Spleen (tissue), 11 donors: ENCODE results near the gene ARHGAP10. TPM values are rescaled to one million over a fixed set of nuclear protein-coding genes. Genes with fewer than 3 reads are reported as not detected.

Source experiments
- DNase-seq: peaks from one replicate; pipeline ENCODE4 v3.0.0-alpha.2; 2020
- H3K27ac ChIP-seq, 8 donors: fragments of 200-600 bp; sonication (generic) in 7 of 8; 1 replicate in 4 of 8; 2 replicates in 4 of 8; pipeline versions ENCODE4 v1.5.0 to v1.8.0; 2016 to 2021; ENCODE audit warnings: inconsistent platforms in 4 of 8, mild to moderate bottlenecking in 4 of 8, moderate library complexity in 1 of 8
- H3K27me3 ChIP-seq, 7 donors: fragments of 200-600 bp; sonication (generic) in 6 of 7; replicated peaks in 1 of 7; 1 replicate in 4 of 7; 2 replicates in 3 of 7; pipeline versions ENCODE4 v1.5.0 to v1.8.0; 2016 to 2021; ENCODE audit warnings: inconsistent platforms in 3 of 7, mild to moderate bottlenecking in 1 of 7
- H3K36me3 ChIP-seq, 6 donors: fragments of 200-600 bp; sonication (generic) in 5 of 6; 1 replicate in 4 of 6; 2 replicates in 2 of 6; pipeline versions ENCODE4 v1.5.0 to v1.8.0; 2016 to 2021; ENCODE audit warnings: inconsistent platforms in 2 of 6
- H3K4me1 ChIP-seq, 6 donors: fragments of 200-600 bp; sonication (generic) in 5 of 6; 1 replicate in 3 of 6; 2 replicates in 3 of 6; pipeline versions ENCODE4 v1.5.0 to v1.8.0; 2016 to 2021; ENCODE audit warnings: inconsistent platforms in 3 of 6
- H3K4me3 ChIP-seq, 8 donors: fragments of 200-600 bp; sonication (generic) in 7 of 8; 1 replicate in 4 of 8; 2 replicates in 4 of 8; pipeline versions ENCODE4 v1.5.0 to v1.8.0; 2016 to 2021; ENCODE audit warnings: inconsistent platforms in 4 of 8, mild to moderate bottlenecking in 4 of 8, moderate library complexity in 2 of 8
- H3K9me3 ChIP-seq, 8 donors: fragments of 200-600 bp; sonication (generic) in 7 of 8; 1 replicate in 4 of 8; 2 replicates in 4 of 8; pipeline versions ENCODE4 v1.5.0 to v1.8.0; 2016 to 2021; ENCODE audit warnings: inconsistent platforms in 4 of 8
- POLR2A ChIP-seq, 3 donors: fragments of 450-650 bp; IDR thresholded peaks; one replicate each; pipeline ENCODE4 v1.5.1; 2017; ENCODE audit warnings: antibody characterized with exemption in 3 of 3, mild to moderate bottlenecking in 1 of 3
- POLR2AphosphoS5 ChIP-seq, 3 donors: sonication (generic); formaldehyde crosslinking; IDR thresholded peaks; one replicate each; pipeline ENCODE4 v1.5.1; 2017; ENCODE audit warnings: antibody characterized with exemption in 3 of 3
- WGBS, 5 donors: extraction: QIAGEN DNeasy Blood & Tissue Kit in 3 of 5; methylation state at CpG; one replicate each; pipeline versions ENCODE4 v1.1.5 to v1.1.7; 2013 to 2018; 5-methylcytosine and 5-hydroxymethylcytosine counted together
- intact Hi-C: fragments of 100-400 bp; cut with DNase I; formaldehyde crosslinking; loops from one replicate; pipeline ENCODE4 v1.15.0; 2023; ENCODE audit warnings: low total_unique reads
- polyA plus RNA-seq, 3 donors: library from polyadenylated mRNA; stranded (reverse); fragments of 200-250 nt; gene quantifications; one replicate each; pipeline ENCODE4 v1.2.1, GENCODE V29; 2013
- total RNA-seq, 7 donors: library from RNA; depleted of rRNA in 3 of 7; stranded (reverse); fragments of >200 nt in 3 of 7; fragmentation: NEBNext Ultra II Directional in 4 of 7; extraction: Animal tissue kit (Norgen Biotek cat#: 25700) in 4 of 7; gene quantifications; one replicate each; pipeline versions ENCODE4 v1.1.0 to v1.2.1, GENCODE V29; 2016 to 2021
- TF ChIP-seq, protein P1 (sequence below), 11 experiments: fragments of 200-600 bp in 7 of 11; fragments of 450-650 bp in 4 of 11; sonication (generic) in 4 of 11; IDR thresholded peaks in 8 of 11; conservative IDR thresholded peaks in 3 of 11; 1 replicate in 7 of 11; 2 replicates in 4 of 11; pipeline versions ENCODE4 v1.4.0 to v1.8.0; 2016 to 2021; ENCODE audit warnings: antibody characterized with exemption in 11 of 11, inconsistent platforms in 4 of 11, mild to moderate bottlenecking in 1 of 11
- donor health status: healthy with polysubstance abuse.
- donor health status: DM: no; HTN: no; CAD: no; lungs with moderate emphysema.
- donor health status: DM: no; HTN: no; CAD: no.
- donor health status: Bipolar disorder and iron deficiency.
- donor health status: healthy.
- donor health status: DM: no; HTN: no; CAD: no.
- donor health status: DM: yes; HTN: yes; CAD: no.

The ARHGAP10 gene
- total and polyA plus RNA-seq, 10 donors = 4.0 to 35.5 (median 13.3) TPM

DNA sequence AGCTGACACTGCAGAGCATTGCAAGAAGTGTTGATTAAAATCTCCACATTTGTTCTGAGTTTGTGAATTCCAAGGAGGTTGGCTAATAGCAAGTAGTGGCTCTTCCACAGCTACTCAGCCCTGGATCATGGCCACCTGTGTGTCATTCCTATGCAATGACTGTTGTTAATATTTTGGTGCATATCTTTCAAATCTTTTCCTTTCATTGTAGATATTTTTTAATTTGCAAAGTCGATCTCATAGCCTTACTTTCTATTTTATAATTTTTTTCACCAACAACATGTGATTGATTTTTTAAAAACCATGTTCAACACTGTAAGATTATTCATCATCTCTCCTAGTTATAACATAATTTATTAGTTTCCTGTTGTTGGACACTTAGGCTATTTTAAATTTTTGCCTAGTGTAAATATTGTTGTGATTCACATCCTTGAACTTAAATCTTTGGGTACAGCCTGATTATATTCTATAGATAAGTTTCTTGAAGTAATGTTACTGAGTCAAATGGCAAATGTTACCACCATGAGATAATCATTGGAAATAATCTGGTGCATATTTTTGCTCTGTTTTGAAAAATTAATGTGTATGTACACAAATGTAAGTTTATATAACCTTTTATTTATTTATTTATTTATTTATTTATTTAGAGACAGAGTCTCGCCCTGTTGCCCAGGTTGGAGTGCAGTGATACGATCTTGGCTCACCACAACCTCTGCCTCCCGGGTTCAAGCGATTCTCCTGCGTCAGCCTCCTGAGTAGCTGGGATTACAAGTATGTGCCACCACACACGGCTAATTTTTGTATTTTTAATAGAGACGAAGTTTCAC is 17.1 kb upstream of the ARHGAP10 start:
- Histone ChIP-seq H3K4me3 (no peak overlapping the region), H3K9me3 (no peaks in the 10 kb centered on the region), H3K4me1 (no peaks in the 10 kb centered on the region), H3K27ac (no peak overlapping the region), H3K27me3 (no peaks in the 10 kb centered on the region), H3K36me3 (no peaks in the 10 kb centered on the region)
- TF ChIP-seq POLR2AphosphoS5 (IDR thresholded peaks at IDR 0.05) (no peak), POLR2A (IDR thresholded peaks at IDR 0.05) (no peak)
- TF ChIP-seq, protein P1, sequence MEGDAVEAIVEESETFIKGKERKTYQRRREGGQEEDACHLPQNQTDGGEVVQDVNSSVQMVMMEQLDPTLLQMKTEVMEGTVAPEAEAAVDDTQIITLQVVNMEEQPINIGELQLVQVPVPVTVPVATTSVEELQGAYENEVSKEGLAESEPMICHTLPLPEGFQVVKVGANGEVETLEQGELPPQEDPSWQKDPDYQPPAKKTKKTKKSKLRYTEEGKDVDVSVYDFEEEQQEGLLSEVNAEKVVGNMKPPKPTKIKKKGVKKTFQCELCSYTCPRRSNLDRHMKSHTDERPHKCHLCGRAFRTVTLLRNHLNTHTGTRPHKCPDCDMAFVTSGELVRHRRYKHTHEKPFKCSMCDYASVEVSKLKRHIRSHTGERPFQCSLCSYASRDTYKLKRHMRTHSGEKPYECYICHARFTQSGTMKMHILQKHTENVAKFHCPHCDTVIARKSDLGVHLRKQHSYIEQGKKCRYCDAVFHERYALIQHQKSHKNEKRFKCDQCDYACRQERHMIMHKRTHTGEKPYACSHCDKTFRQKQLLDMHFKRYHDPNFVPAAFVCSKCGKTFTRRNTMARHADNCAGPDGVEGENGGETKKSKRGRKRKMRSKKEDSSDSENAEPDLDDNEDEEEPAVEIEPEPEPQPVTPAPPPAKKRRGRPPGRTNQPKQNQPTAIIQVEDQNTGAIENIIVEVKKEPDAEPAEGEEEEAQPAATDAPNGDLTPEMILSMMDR (IDR thresholded peaks at IDR 0.05 in 8 of 11, conservative IDR thresholded peaks at IDR 0.05 in 3 of 11) = no peak
- no peak for DNase-seq
- 90 to 99% (median 94%) methylated on average over 8 of the region's 8 CpGs for WGBS, 5 donors
- intact Hi-C loops = no loop called here

DNA sequence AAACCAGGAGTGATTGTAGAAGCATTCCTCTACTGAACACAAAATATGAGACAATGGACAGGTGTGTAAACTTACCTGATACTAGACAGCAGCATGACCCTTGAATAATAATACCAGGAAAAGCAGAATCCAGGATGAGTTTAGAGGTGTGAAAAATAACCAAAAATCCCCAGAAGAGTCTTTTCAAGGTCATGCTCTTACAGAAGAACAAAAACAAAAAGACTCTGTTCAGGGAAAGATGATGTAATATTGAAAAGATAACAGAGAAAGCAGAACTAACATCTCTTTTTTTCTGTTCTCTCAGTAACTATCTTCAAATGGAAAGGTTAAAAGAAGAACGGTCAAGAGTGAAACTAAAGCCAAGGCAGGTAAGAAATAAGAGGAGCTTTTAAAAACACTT is 14.0 kb upstream of the ARHGAP10 start:
- H3K9me3 ChIP-seq = no peaks in the 10 kb centered on the region
- H3K4me3 ChIP-seq = no peak overlapping the region
- DNase-seq = no peak
- no peaks in the 10 kb centered on the region for H3K36me3 ChIP-seq
- no peaks in the 10 kb centered on the region for H3K27me3 ChIP-seq
- no peak for TF ChIP-seq POLR2A (IDR thresholded peaks at IDR 0.05)
- TF ChIP-seq, protein P1 (IDR thresholded peaks at IDR 0.05 in 8 of 11, conservative IDR thresholded peaks at IDR 0.05 in 3 of 11) = no peak
- no peak for TF ChIP-seq POLR2AphosphoS5 (IDR thresholded peaks at IDR 0.05)
- H3K27ac ChIP-seq = no peak overlapping the region
- H3K4me1 ChIP-seq = no peaks in the 10 kb centered on the region
- intact Hi-C loops = no loop called here
- WGBS, 5 donors = 50 to 79% (median 55%) methylated on average over 1 of the region's 1 CpG

DNA sequence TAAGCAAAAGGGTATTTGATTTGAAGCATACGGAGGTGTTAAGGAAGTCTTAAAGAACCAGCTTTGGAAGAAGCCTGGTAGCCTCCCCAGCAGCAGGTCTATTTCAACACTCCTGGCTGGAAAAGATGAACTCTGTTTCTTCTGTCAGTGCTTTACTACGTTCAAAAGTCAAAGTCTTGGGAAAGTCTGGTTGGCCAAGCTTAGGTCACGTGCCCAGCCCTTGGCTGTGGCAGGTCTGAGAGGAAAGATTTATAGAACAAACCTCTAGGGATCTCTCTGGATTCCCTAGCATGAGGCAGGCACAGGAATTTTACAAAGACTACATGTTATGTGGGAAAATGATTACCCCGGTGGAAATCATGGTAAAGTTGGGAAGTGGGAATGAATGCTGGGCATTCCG is 8.6 kb upstream of the ARHGAP10 start:
- H3K27ac ChIP-seq = no peak overlapping the region
- WGBS, 5 donors = 63 to 81% (median 73%) methylated on average over 5 of the region's 5 CpGs

More for the DNA sequence above, 8.6 kb upstream of the ARHGAP10 start:
- Histone ChIP-seq H3K9me3 (no peaks in the 10 kb centered on the region), H3K4me3 (no peak overlapping the region), H3K4me1 (no peaks in the 10 kb centered on the region), H3K36me3 (no peaks in the 10 kb centered on the region), H3K27me3 (no peaks in the 10 kb centered on the region)
- intact Hi-C loops = no loop called here
- DNase-seq = no peak
- TF ChIP-seq POLR2A (IDR thresholded peaks at IDR 0.05) (no peak), POLR2AphosphoS5 (IDR thresholded peaks at IDR 0.05) (no peak)
- TF ChIP-seq, protein P1 (IDR thresholded peaks at IDR 0.05 in 8 of 11, conservative IDR thresholded peaks at IDR 0.05 in 3 of 11) = no peak
